Cerebellar nuclear complex (tissue), 1 donor: ENCODE measurements around the gene UBALD1.

Experiments used
- DNase-seq, 2 experiments: peaks; one replicate each; lab custom pipeline; 2025; lab: John Stamatoyannopoulos, UW

UBALD1 gene

GRCh38 chr16:4616047-4616811 is 1.5 kb upstream of the UBALD1 start:
- peak; percentile 97 to 99 for DNase-seq

GRCh38 chr16:4615384-4616046 is 827 bp upstream of the UBALD1 start:
- DNase-seq: no peak

- DNase-seq: no peak
Measured at GRCh38 chr16:4613636-4614570, 785 bp downstream of the UBALD1 start.

- DNase-seq: no peak
Measured at GRCh38 chr16:4612977-4613635, 1.6 kb downstream of the UBALD1 start.

- DNase-seq: no peak
Measured at GRCh38 chr16:4612474-4612931, 2.2 kb downstream of the UBALD1 start.

GRCh38 chr16:4611337-4612021 is 3.2 kb downstream of the UBALD1 start:
- no peak for DNase-seq

- DNase-seq: no peak
Measured at GRCh38 chr16:4610011-4611005, 4.4 kb downstream of the UBALD1 start.

- no peak for DNase-seq
Measured at GRCh38 chr16:4609200-4610010, 5.3 kb downstream of the UBALD1 start.

- DNase-seq: no peak
Measured at GRCh38 chr16:4608704-4608980, 6.0 kb downstream of the UBALD1 start.

GRCh38 chr16:4607841-4608703 is 6.6 kb downstream of the UBALD1 start:
- DNase-seq: no peak

- no peak for DNase-seq
Measured at GRCh38 chr16:4606354-4606753, 8.3 kb downstream of the UBALD1 start.

- DNase-seq: no peak
Measured at GRCh38 chr16:4604401-4604800, 10.3 kb downstream of the UBALD1 start.

- no peak for DNase-seq
Measured at GRCh38 chr16:4603624-4604170, 11.0 kb downstream of the UBALD1 start.

- DNase-seq: no peak
Measured at GRCh38 chr16:4602331-4602730, 12.4 kb downstream of the UBALD1 start.

- DNase-seq: no peak
Measured at GRCh38 chr16:4601864-4602186, 12.9 kb downstream of the UBALD1 start.

- DNase-seq: peak in 1 of 2 experiments; percentile 71
Measured at GRCh38 chr16:4601036-4601863, 13.4 kb downstream of the UBALD1 start.

- no peak for DNase-seq
Measured at GRCh38 chr16:4599545-4599944, 15.1 kb downstream of the UBALD1 start.
